WTC11 (cell line): ENCODE results near the gene LITAFD. TPM values are rescaled to one million over a fixed set of nuclear protein-coding genes. Genes with fewer than 3 reads are reported as not detected.

ENCODE experiments used
- ATAC-seq: fragments of 200-7000 bp; cut with Tn5 transposase; 2 replicates; pipeline ENCODE4 v1.10.0; 2021; ENCODE audit warnings: mild to moderate bottlenecking, moderate library complexity
- CTCF ChIA-PET: fragments of 300-600 bp; sonication (Branson Sonifier 250); formaldehyde crosslinking; loops from one replicate; lab custom pipeline; 2021; ENCODE audit warnings: antibody characterized with exemption; lab: Charles Lee
- POLR2A ChIA-PET: fragments of 350-600 bp; sonication (Branson Sonifier 250); formaldehyde crosslinking; loops from one replicate; lab custom pipeline; 2021; ENCODE audit warnings: antibody characterized with exemption; lab: Charles Lee
- DNase-seq: peaks from one replicate; pipeline ENCODE4 v3.0.0; 2021; ENCODE audit warnings: low spot score
- H3K27ac Mint-ChIP-seq: 2 replicates; pipeline ENCODE4 v1.8.0; 2021; ENCODE audit warnings: mixed read lengths
- H3K27me3 Mint-ChIP-seq: 2 replicates; pipeline ENCODE4 v1.8.0; 2021; ENCODE audit warnings: low read depth, mild to moderate bottlenecking, moderate library complexity, mixed read lengths
- H3K36me3 Mint-ChIP-seq: 2 replicates; pipeline ENCODE4 v1.8.0; 2021; ENCODE audit warnings: mixed read lengths
- H3K4me1 Mint-ChIP-seq: 2 replicates; pipeline ENCODE4 v1.8.0; 2022; ENCODE audit warnings: mixed read lengths
- H3K4me3 Mint-ChIP-seq: 2 replicates; pipeline ENCODE4 v1.8.0; 2021; ENCODE audit warnings: mild to moderate bottlenecking, moderate library complexity, mixed read lengths
- H3K9me3 Mint-ChIP-seq: 2 replicates; pipeline ENCODE4 v1.8.0; 2021; ENCODE audit warnings: mixed read lengths
- IRF1 ChIP-seq: sonication (generic); formaldehyde crosslinking; IDR thresholded peaks from 2 replicates; pipeline ENCODE4 v1.8.0; 2023; ENCODE audit warnings: missing genetic modification reagents
- KAT7 ChIP-seq: sonication (generic); formaldehyde crosslinking; IDR thresholded peaks from 2 replicates; pipeline ENCODE4 v1.8.1; 2023; ENCODE audit warnings: missing genetic modification reagents, mild to moderate bottlenecking, borderline replicate concordance
- MAX ChIP-seq: sonication (generic); formaldehyde crosslinking; IDR thresholded peaks from 2 replicates; pipeline ENCODE4 v1.8.0; 2022; ENCODE audit warnings: mild to moderate bottlenecking, missing genetic modification reagents
- MYBL2 ChIP-seq: sonication (generic); formaldehyde crosslinking; IDR thresholded peaks from 2 replicates; pipeline ENCODE4 v1.8.1; 2023; ENCODE audit warnings: mild to moderate bottlenecking, moderate library complexity, missing genetic modification reagents
- NR2C2 ChIP-seq: sonication (generic); formaldehyde crosslinking; IDR thresholded peaks from 2 replicates; pipeline ENCODE4 v1.8.0; 2022; ENCODE audit warnings: mild to moderate bottlenecking, missing genetic modification reagents
- NR3C1 ChIP-seq: sonication (generic); formaldehyde crosslinking; conservative IDR thresholded peaks from 2 replicates; pipeline ENCODE4 v1.8.1; 2023; ENCODE audit warnings: low read depth, mild to moderate bottlenecking, missing genetic modification reagents
- TCF7 ChIP-seq: sonication (generic); formaldehyde crosslinking; IDR thresholded peaks from 2 replicates; pipeline ENCODE4 v1.8.0; 2022; ENCODE audit warnings: mild to moderate bottlenecking, low read depth, missing genetic modification reagents, moderate library complexity
- ZNF121 ChIP-seq: sonication (generic); formaldehyde crosslinking; IDR thresholded peaks from 2 replicates; pipeline ENCODE4 v1.8.0; 2023; ENCODE audit warnings: missing genetic modification reagents
- ZNF232 ChIP-seq: sonication (generic); formaldehyde crosslinking; IDR thresholded peaks from 2 replicates; pipeline ENCODE4 v1.8.0; 2022; ENCODE audit warnings: mild to moderate bottlenecking, missing genetic modification reagents
- ZNF416 ChIP-seq: fragments of 250-450 bp; sonication (Bioruptor Pico); IDR thresholded peaks from 2 replicates; pipeline ENCODE4 v1.9.0; 2021; ENCODE audit warnings: mild to moderate bottlenecking, inconsistent platforms
- total RNA-seq: library from RNA; stranded (reverse); gene quantifications from 3 replicates; pipeline ENCODE4 v1.2.3, GENCODE V29; 2021
- TF ChIP-seq, protein P1 (sequence below): sonication (generic); formaldehyde crosslinking; IDR thresholded peaks from 2 replicates; pipeline ENCODE4 v1.8.1; 2022; ENCODE audit warnings: low read depth, missing genetic modification reagents, borderline replicate concordance
- TF ChIP-seq, protein P2 (sequence below): fragments of 250-450 bp; sonication (Bioruptor Pico); IDR thresholded peaks from 2 replicates; pipeline ENCODE4 v1.9.0; 2021; ENCODE audit warnings: mild to moderate bottlenecking
- TF ChIP-seq, protein P3 (sequence below): fragments of 250-450 bp; sonication (Bioruptor Pico); IDR thresholded peaks from 2 replicates; pipeline ENCODE4 v1.8.0; 2021; ENCODE audit warnings: mild to moderate bottlenecking
- TF ChIP-seq, protein P4 (sequence below): sonication (generic); formaldehyde crosslinking; IDR thresholded peaks from 2 replicates; pipeline ENCODE4 v1.8.0; 2023; ENCODE audit warnings: missing genetic modification reagents, mild to moderate bottlenecking, borderline replicate concordance
- TF ChIP-seq, protein P5 (sequence below): sonication (generic); formaldehyde crosslinking; IDR thresholded peaks from 2 replicates; pipeline ENCODE4 v1.8.1; 2023; ENCODE audit warnings: mild to moderate bottlenecking, missing genetic modification reagents, moderate library complexity
- TF ChIP-seq, protein P6 (sequence below): sonication (generic); formaldehyde crosslinking; IDR thresholded peaks from 2 replicates; pipeline ENCODE4 v1.8.1; 2023; ENCODE audit warnings: mild to moderate bottlenecking, missing genetic modification reagents, moderate library complexity

Gene LITAFD
- total RNA-seq, 1 experiment from 2014 or later: not detected

DNA sequence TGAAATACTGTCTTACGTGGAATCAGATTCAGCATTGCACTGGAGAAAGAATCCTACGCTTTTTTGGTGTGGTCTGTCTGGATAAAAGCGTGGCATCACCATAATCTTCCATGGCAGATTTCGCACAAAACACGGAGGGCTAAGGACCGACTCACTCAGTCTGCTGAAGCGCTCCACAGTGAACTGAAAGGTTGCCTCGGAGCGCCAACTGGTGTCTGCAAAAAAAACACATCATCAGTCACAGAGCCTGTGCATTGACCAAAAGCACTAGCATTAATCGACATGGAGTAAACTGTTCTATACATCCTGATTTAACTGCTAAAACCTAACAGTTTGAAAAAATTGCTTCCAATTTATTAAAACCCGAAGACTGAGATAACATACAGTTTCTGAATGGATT, 41.0 kb downstream of the LITAFD start:
- no peak for DNase-seq
- TF ChIP-seq MYBL2 (CRISPR knock-in tag) (no peak), KAT7 (CRISPR knock-in tag) (no peak), MAX (CRISPR knock-in tag) (no peak), IRF1 (CRISPR knock-in tag) (no peak), ZNF416 (CRISPR knock-in tag) (no peak)
- TF ChIP-seq, protein P1, sequence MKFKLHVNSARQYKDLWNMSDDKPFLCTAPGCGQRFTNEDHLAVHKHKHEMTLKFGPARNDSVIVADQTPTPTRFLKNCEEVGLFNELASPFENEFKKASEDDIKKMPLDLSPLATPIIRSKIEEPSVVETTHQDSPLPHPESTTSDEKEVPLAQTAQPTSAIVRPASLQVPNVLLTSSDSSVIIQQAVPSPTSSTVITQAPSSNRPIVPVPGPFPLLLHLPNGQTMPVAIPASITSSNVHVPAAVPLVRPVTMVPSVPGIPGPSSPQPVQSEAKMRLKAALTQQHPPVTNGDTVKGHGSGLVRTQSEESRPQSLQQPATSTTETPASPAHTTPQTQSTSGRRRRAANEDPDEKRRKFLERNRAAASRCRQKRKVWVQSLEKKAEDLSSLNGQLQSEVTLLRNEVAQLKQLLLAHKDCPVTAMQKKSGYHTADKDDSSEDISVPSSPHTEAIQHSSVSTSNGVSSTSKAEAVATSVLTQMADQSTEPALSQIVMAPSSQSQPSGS (CRISPR knock-in tag): no peak
- peak; percentile 46 for ATAC-seq
- Mint-ChIP-seq H3K27me3 (no peaks in the 10 kb centered on the region), H3K36me3 (peaks cover 68% of the 10 kb centered on the region), H3K9me3 (no peaks in the 10 kb centered on the region), H3K4me1 (no peaks in the 10 kb centered on the region), H3K4me3 (no peak overlapping the region), H3K27ac (peak overlapping the region; percentile 45; the same call in 1 of the 2 replicates)
- ChIA-PET POLR2A (no interaction called here), CTCF (interaction anchor here (1.0 to 5.7 kb wide), 4 partner anchors 13 to 90 kb away, joined by 3 to 30 read pairs (median 12); no protein-coding TSS in a partner anchor)

GRCh38 chr16:8924214-8924613, 42.1 kb downstream of the LITAFD start:
- no peak for ATAC-seq

More at GRCh38 chr16:8924214-8924613, 42.1 kb downstream of the LITAFD start:
- Mint-ChIP-seq H3K9me3 (no peaks in the 10 kb centered on the region), H3K36me3 (peaks cover 69% of the 10 kb centered on the region), H3K27me3 (no peaks in the 10 kb centered on the region), H3K4me1 (peaks cover 3% of the 10 kb centered on the region; the same call in 1 of the 2 replicates), H3K4me3 (no peak overlapping the region), H3K27ac (peak overlapping the region; percentile 34)
- no peak for TF ChIP-seq ZNF232
- TF ChIP-seq, protein P2, sequence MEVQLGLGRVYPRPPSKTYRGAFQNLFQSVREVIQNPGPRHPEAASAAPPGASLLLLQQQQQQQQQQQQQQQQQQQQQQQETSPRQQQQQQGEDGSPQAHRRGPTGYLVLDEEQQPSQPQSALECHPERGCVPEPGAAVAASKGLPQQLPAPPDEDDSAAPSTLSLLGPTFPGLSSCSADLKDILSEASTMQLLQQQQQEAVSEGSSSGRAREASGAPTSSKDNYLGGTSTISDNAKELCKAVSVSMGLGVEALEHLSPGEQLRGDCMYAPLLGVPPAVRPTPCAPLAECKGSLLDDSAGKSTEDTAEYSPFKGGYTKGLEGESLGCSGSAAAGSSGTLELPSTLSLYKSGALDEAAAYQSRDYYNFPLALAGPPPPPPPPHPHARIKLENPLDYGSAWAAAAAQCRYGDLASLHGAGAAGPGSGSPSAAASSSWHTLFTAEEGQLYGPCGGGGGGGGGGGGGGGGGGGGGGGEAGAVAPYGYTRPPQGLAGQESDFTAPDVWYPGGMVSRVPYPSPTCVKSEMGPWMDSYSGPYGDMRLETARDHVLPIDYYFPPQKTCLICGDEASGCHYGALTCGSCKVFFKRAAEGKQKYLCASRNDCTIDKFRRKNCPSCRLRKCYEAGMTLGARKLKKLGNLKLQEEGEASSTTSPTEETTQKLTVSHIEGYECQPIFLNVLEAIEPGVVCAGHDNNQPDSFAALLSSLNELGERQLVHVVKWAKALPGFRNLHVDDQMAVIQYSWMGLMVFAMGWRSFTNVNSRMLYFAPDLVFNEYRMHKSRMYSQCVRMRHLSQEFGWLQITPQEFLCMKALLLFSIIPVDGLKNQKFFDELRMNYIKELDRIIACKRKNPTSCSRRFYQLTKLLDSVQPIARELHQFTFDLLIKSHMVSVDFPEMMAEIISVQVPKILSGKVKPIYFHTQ (CRISPR knock-in tag): no peak
- TF ChIP-seq ZNF121 (CRISPR knock-in tag): no peak
- TF ChIP-seq, protein P3, sequence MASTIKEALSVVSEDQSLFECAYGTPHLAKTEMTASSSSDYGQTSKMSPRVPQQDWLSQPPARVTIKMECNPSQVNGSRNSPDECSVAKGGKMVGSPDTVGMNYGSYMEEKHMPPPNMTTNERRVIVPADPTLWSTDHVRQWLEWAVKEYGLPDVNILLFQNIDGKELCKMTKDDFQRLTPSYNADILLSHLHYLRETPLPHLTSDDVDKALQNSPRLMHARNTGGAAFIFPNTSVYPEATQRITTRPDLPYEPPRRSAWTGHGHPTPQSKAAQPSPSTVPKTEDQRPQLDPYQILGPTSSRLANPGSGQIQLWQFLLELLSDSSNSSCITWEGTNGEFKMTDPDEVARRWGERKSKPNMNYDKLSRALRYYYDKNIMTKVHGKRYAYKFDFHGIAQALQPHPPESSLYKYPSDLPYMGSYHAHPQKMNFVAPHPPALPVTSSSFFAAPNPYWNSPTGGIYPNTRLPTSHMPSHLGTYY (CRISPR knock-in tag): no peak
- TF ChIP-seq, protein P4, sequence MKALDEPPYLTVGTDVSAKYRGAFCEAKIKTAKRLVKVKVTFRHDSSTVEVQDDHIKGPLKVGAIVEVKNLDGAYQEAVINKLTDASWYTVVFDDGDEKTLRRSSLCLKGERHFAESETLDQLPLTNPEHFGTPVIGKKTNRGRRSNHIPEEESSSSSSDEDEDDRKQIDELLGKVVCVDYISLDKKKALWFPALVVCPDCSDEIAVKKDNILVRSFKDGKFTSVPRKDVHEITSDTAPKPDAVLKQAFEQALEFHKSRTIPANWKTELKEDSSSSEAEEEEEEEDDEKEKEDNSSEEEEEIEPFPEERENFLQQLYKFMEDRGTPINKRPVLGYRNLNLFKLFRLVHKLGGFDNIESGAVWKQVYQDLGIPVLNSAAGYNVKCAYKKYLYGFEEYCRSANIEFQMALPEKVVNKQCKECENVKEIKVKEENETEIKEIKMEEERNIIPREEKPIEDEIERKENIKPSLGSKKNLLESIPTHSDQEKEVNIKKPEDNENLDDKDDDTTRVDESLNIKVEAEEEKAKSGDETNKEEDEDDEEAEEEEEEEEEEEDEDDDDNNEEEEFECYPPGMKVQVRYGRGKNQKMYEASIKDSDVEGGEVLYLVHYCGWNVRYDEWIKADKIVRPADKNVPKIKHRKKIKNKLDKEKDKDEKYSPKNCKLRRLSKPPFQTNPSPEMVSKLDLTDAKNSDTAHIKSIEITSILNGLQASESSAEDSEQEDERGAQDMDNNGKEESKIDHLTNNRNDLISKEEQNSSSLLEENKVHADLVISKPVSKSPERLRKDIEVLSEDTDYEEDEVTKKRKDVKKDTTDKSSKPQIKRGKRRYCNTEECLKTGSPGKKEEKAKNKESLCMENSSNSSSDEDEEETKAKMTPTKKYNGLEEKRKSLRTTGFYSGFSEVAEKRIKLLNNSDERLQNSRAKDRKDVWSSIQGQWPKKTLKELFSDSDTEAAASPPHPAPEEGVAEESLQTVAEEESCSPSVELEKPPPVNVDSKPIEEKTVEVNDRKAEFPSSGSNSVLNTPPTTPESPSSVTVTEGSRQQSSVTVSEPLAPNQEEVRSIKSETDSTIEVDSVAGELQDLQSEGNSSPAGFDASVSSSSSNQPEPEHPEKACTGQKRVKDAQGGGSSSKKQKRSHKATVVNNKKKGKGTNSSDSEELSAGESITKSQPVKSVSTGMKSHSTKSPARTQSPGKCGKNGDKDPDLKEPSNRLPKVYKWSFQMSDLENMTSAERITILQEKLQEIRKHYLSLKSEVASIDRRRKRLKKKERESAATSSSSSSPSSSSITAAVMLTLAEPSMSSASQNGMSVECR (CRISPR knock-in tag): no peak
- TF ChIP-seq NR3C1: no peak
- no peak for TF ChIP-seq TCF7 (CRISPR knock-in tag)
- TF ChIP-seq NR2C2: no peak
- TF ChIP-seq, protein P5, sequence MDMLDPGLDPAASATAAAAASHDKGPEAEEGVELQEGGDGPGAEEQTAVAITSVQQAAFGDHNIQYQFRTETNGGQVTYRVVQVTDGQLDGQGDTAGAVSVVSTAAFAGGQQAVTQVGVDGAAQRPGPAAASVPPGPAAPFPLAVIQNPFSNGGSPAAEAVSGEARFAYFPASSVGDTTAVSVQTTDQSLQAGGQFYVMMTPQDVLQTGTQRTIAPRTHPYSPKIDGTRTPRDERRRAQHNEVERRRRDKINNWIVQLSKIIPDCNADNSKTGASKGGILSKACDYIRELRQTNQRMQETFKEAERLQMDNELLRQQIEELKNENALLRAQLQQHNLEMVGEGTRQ (CRISPR knock-in tag): no peak
- TF ChIP-seq, protein P6, sequence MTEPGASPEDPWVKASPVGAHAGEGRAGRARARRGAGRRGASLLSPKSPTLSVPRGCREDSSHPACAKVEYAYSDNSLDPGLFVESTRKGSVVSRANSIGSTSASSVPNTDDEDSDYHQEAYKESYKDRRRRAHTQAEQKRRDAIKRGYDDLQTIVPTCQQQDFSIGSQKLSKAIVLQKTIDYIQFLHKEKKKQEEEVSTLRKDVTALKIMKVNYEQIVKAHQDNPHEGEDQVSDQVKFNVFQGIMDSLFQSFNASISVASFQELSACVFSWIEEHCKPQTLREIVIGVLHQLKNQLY (CRISPR knock-in tag): no peak
- POLR2A ChIA-PET: no interaction called here
- CTCF ChIA-PET: interaction anchor here (1.4 to 5.7 kb wide), 3 partner anchors 12 to 84 kb away, joined by 4 to 30 read pairs (median 7); no protein-coding TSS in a partner anchor
- no peak for DNase-seq
